Embryonic facial prominence (tissue), 1 donor: Measurements from ENCODE around the gene LMX1B.
"Not testable (repeated sequence)": the region's sequence is repeated elsewhere in the genome, so short reads cannot be mapped to it uniquely, and the experiment has no call there.

Source experiments
- DNase-seq: peaks from one replicate; pipeline ENCODE4 v3.0.0-alpha.2; 2016; ENCODE audit errors: extremely low spot score

The LMX1B gene

GRCh38 chr9:126633881-126634558 lies 20.3 kb downstream of the LMX1B start:
- DNase-seq, result no peak

GRCh38 chr9:126635061-126635460 lies 21.3 kb downstream of the LMX1B start:
- no peak for DNase-seq

- DNase-seq, result no peak
Observed at GRCh38 chr9:126635661-126636439, 22.1 kb downstream of the LMX1B start.

GRCh38 chr9:126636983-126637798 lies 23.5 kb downstream of the LMX1B start:
- no peak for DNase-seq

- no peak for DNase-seq
Observed at GRCh38 chr9:126638571-126639132, 24.9 kb downstream of the LMX1B start.

GRCh38 chr9:126639318-126640000 lies 25.7 kb downstream of the LMX1B start:
- DNase-seq, result no peak

- DNase-seq, result no peak
Observed at GRCh38 chr9:126641118-126641851, 27.6 kb downstream of the LMX1B start.

GRCh38 chr9:126642010-126642744 lies 28.4 kb downstream of the LMX1B start:
- no peak for DNase-seq

- no peak for DNase-seq
Observed at GRCh38 chr9:126642839-126643238, 29.1 kb downstream of the LMX1B start.

GRCh38 chr9:126643945-126644527 lies 30.3 kb downstream of the LMX1B start:
- no peak for DNase-seq

- DNase-seq, result no peak
Observed at GRCh38 chr9:126646162-126646561, 32.4 kb downstream of the LMX1B start.

- no peak for DNase-seq
Observed at GRCh38 chr9:126647585-126648411, 34.1 kb downstream of the LMX1B start.

GRCh38 chr9:126649477-126649876 lies 35.7 kb downstream of the LMX1B start:
- no peak for DNase-seq

- no peak for DNase-seq
Observed at GRCh38 chr9:126650404-126651341, 36.9 kb downstream of the LMX1B start.

- no peak for DNase-seq
Observed at GRCh38 chr9:126652140-126652582, 38.4 kb downstream of the LMX1B start.

- no peak for DNase-seq
Observed at GRCh38 chr9:126654124-126654523, 40.4 kb downstream of the LMX1B start.

GRCh38 chr9:126656214-126656613 lies 42.5 kb downstream of the LMX1B start:
- not testable (repeated sequence) for DNase-seq
